Stomach (tissue), 4 donors: ENCODE measurements around the gene RIMS1.

Experiments used
- EP300 ChIP-seq: sonication (generic); formaldehyde crosslinking; IDR thresholded peaks from one replicate; pipeline ENCODE4 v1.6.1; 2017; ENCODE audit warnings: antibody characterized with exemption
- TF ChIP-seq, protein P1 (sequence below), 7 experiments: fragments of 450-650 bp in 4 of 7; fragments of 200-600 bp in 3 of 7; sonication (generic) in 3 of 7; IDR thresholded peaks; one replicate each; pipeline ENCODE4 v1.5.1; 2016 to 2019; ENCODE audit warnings: antibody characterized with exemption in 7 of 7, control low read depth in 2 of 7, mild to moderate bottlenecking in 1 of 7

DNA sequence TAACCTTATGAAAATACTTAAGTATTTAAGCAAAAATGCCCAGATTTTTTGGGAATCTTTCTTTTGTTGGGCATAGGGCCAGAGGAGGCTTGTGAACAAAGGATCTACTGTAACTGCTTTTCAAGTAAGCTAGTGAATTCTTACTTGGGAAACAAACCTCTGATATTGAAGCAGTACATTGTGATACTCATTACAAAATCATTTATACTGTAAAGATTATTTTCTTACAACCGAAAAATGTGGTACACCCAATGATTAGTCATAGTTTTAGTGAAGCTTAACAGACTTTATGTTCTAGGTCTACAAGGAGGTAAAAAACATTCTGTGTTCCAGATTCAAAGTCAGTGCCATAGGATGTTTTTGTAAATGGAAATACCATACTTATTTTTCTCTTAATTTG, 462.6 kb downstream of the RIMS1 start:
- TF ChIP-seq, protein P1, sequence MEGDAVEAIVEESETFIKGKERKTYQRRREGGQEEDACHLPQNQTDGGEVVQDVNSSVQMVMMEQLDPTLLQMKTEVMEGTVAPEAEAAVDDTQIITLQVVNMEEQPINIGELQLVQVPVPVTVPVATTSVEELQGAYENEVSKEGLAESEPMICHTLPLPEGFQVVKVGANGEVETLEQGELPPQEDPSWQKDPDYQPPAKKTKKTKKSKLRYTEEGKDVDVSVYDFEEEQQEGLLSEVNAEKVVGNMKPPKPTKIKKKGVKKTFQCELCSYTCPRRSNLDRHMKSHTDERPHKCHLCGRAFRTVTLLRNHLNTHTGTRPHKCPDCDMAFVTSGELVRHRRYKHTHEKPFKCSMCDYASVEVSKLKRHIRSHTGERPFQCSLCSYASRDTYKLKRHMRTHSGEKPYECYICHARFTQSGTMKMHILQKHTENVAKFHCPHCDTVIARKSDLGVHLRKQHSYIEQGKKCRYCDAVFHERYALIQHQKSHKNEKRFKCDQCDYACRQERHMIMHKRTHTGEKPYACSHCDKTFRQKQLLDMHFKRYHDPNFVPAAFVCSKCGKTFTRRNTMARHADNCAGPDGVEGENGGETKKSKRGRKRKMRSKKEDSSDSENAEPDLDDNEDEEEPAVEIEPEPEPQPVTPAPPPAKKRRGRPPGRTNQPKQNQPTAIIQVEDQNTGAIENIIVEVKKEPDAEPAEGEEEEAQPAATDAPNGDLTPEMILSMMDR (IDR thresholded peaks at IDR 0.05) = no peak
- TF ChIP-seq EP300 = no peak
